Upper lobe of left lung (tissue), 4 donors: ENCODE results near the gene ADAMTS14.

ENCODE experiments used
- CTCF ChIP-seq, 6 experiments: fragments of 450-650 bp in 4 of 6; fragments of 200-600 bp in 2 of 6; sonication (generic) in 2 of 6; IDR thresholded peaks; one replicate each; pipeline ENCODE4 v1.5.1; 2016 to 2019; ENCODE audit warnings: antibody characterized with exemption in 6 of 6
- EP300 ChIP-seq, 4 donors: sonication (generic); formaldehyde crosslinking; IDR thresholded peaks; one replicate each; pipeline ENCODE4 v1.5.1; 2017; ENCODE audit warnings: antibody characterized with exemption in 4 of 4, control low read depth in 2 of 4
- POLR2A ChIP-seq, 4 donors: fragments of 450-650 bp; IDR thresholded peaks; one replicate each; pipeline ENCODE4 v1.5.1; 2016 to 2017; ENCODE audit warnings: antibody characterized with exemption in 4 of 4, mild to moderate bottlenecking in 2 of 4
- POLR2AphosphoS5 ChIP-seq, 2 donors: sonication (generic); formaldehyde crosslinking; IDR thresholded peaks; one replicate each; pipeline ENCODE4 v1.5.1; 2017; ENCODE audit warnings: antibody characterized with exemption in 2 of 2

GRCh38 chr10:70681731-70682005, 9.4 kb downstream of the ADAMTS14 start:
- TF ChIP-seq CTCF (IDR thresholded peaks at IDR 0.05) (no peak), POLR2A (IDR thresholded peaks at IDR 0.05) (no peak), POLR2AphosphoS5 (IDR thresholded peaks at IDR 0.05) (no peak), EP300 (IDR thresholded peaks at IDR 0.05) (no peak)
